ENCODE measurements around the gene ELSPBP1.

ELSPBP1 gene

DNA sequence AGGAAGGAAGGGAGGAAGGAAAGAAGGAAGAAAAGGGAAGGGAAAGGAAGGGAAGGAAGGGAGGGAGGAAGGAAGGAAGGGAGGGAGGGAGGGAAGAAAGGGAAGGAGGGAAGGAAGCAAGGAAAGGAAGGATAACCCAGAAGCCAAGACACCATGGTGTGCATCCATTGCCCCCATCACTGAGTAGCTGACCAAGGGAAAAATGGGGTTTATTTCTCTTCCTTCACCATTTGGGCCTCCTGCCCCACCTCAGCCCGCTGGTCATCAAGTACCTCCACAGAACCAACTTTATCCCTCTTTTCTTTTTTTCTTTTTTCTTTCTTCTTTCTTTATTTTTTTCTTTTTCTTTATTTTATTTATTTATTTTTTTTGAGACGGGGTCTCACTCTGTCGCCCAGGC lies 29.1 kb downstream of the ELSPBP1 start:
- H3K4me1 ChIP-seq (ENCODE audit: insufficient read depth, poor library complexity, severe bottlenecking) = no peaks in the 10 kb centered on the region
- TF ChIP-seq, protein P1, sequence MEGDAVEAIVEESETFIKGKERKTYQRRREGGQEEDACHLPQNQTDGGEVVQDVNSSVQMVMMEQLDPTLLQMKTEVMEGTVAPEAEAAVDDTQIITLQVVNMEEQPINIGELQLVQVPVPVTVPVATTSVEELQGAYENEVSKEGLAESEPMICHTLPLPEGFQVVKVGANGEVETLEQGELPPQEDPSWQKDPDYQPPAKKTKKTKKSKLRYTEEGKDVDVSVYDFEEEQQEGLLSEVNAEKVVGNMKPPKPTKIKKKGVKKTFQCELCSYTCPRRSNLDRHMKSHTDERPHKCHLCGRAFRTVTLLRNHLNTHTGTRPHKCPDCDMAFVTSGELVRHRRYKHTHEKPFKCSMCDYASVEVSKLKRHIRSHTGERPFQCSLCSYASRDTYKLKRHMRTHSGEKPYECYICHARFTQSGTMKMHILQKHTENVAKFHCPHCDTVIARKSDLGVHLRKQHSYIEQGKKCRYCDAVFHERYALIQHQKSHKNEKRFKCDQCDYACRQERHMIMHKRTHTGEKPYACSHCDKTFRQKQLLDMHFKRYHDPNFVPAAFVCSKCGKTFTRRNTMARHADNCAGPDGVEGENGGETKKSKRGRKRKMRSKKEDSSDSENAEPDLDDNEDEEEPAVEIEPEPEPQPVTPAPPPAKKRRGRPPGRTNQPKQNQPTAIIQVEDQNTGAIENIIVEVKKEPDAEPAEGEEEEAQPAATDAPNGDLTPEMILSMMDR (IDR thresholded peaks at IDR 0.05; ENCODE audit: poor library complexity, severe bottlenecking) = no peak
- ATAC-seq (ENCODE audit: low read depth) = no peak
- H3K36me3 ChIP-seq (ENCODE audit: low read depth) = no peaks in the 10 kb centered on the region
- no peak overlapping the region for H3K27ac ChIP-seq (ENCODE audit: poor library complexity, severe bottlenecking)
- H3K27me3 ChIP-seq (ENCODE audit: insufficient read depth, poor library complexity, severe bottlenecking) = peaks cover 4% of the 10 kb centered on the region
- no peaks in the 10 kb centered on the region for H3K9me3 ChIP-seq (ENCODE audit: severe bottlenecking)
- no peak overlapping the region for H3K4me3 ChIP-seq (ENCODE audit: severe bottlenecking)
- no peak for DNase-seq (ENCODE audit: low spot score)

DNA sequence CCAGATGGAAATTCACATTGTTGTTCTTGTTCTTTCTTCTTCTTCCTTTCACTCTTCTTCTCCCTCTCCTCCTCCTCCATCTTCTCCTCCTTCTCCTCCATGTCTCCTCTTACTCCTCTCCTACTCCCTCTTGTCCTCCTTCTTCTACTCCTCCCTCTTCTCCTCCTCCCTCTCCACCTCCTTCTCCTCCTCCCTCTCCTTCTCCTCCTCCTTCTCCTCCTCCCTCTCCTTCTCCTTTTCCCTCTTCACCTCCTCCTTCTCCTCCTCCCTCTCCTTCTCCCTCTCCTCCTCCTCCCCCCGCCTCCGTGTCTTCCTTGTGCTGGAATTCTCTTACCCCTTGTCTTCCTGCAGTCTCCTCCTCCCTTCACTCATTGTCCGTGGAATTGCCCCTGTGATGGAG lies 31.0 kb downstream of the ELSPBP1 start:
- Histone ChIP-seq H3K4me1 (ENCODE audit: insufficient read depth, poor library complexity, severe bottlenecking) (no peaks in the 10 kb centered on the region), H3K27me3 (ENCODE audit: insufficient read depth, poor library complexity, severe bottlenecking) (peaks cover 4% of the 10 kb centered on the region), H3K27ac (ENCODE audit: poor library complexity, severe bottlenecking) (no peak overlapping the region), H3K4me3 (ENCODE audit: severe bottlenecking) (no peak overlapping the region), H3K9me3 (ENCODE audit: severe bottlenecking) (no peaks in the 10 kb centered on the region), H3K36me3 (ENCODE audit: low read depth) (no peaks in the 10 kb centered on the region)
- TF ChIP-seq, protein P1 (IDR thresholded peaks at IDR 0.05; ENCODE audit: poor library complexity, severe bottlenecking) = no peak
- DNase-seq (ENCODE audit: low spot score) (no peak), ATAC-seq (ENCODE audit: low read depth) (no peak)

DNA sequence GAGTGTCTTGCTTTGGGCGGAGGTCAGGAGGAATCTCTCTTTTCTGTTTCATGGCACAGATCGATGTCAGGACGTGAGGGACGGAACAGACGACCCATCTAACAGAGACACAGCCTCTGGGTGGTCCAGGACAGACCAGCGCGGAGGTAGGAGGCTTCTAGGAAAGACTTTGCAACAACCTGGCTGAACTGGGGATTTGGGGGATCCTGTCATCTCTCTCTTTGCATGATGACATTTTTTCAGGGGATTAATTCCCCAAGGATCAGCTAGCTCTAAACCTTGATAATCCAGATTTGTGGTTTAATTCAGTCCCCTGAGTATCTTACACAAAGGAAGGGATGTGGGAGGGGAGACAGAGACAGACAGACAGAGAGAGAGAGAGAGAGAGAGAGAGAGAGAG lies 35.0 kb downstream of the ELSPBP1 start:
- Histone ChIP-seq H3K27me3 (ENCODE audit: insufficient read depth, poor library complexity, severe bottlenecking) (no peaks in the 10 kb centered on the region), H3K4me3 (ENCODE audit: severe bottlenecking) (no peak overlapping the region), H3K9me3 (ENCODE audit: severe bottlenecking) (no peaks in the 10 kb centered on the region), H3K36me3 (ENCODE audit: low read depth) (no peaks in the 10 kb centered on the region), H3K4me1 (ENCODE audit: insufficient read depth, poor library complexity, severe bottlenecking) (no peaks in the 10 kb centered on the region), H3K27ac (ENCODE audit: poor library complexity, severe bottlenecking) (no peak overlapping the region)
- no peak for ATAC-seq (ENCODE audit: low read depth)
- no peak for DNase-seq (ENCODE audit: low spot score)
- TF ChIP-seq, protein P1 (IDR thresholded peaks at IDR 0.05; ENCODE audit: poor library complexity, severe bottlenecking) = no peak

DNA sequence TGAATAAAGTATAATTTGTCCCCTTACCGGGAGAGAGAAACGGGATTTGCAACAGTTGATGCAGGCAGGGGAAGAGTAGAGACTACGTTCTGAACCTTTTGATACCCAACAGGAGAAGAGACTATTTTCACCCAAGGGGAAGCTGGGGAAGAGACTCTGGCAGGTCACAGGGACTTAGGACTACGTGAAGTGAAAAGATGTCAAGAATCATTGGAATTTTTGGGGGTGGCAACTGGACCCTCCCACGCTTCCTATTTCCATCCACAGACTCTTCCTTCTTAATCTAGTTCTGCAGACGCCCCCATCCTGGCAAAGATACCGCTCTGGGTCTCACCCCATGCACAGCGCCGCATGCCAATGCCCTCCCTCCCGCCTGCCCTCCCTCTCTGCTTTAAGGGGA lies 35.6 kb downstream of the ELSPBP1 start:
- DNase-seq (ENCODE audit: low spot score) = no peak
- Histone ChIP-seq H3K9me3 (ENCODE audit: severe bottlenecking) (no peaks in the 10 kb centered on the region), H3K4me3 (ENCODE audit: severe bottlenecking) (no peak overlapping the region)

DNA sequence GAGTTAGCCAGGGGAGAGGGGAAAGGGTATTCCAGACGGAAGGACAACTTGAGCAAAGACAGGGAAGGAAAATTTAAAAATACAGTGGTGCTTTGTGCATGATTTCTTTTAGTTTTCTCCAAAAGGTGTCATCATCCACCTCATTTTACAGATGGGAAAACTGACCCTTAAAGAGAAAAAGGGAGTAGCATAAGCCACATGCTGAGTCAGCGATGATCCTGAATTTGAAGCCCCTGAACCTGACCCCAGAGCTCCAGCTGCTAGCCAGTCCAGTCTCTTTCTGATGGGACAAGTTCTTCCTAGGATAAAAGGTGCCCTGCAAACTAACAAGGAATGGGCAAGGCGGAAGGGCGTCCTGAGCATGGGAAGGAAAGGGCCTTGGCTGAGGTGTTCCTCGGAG lies 39.2 kb downstream of the ELSPBP1 start:
- TF ChIP-seq, protein P1 (IDR thresholded peaks at IDR 0.05; ENCODE audit: poor library complexity, severe bottlenecking) = no peak
- ATAC-seq (ENCODE audit: low read depth) = no peak
- H3K27ac ChIP-seq (ENCODE audit: poor library complexity, severe bottlenecking) = no peak overlapping the region
- no peaks in the 10 kb centered on the region for H3K4me1 ChIP-seq (ENCODE audit: insufficient read depth, poor library complexity, severe bottlenecking)
- no peak overlapping the region for H3K4me3 ChIP-seq (ENCODE audit: severe bottlenecking)
- H3K27me3 ChIP-seq (ENCODE audit: insufficient read depth, poor library complexity, severe bottlenecking) = no peaks in the 10 kb centered on the region
- H3K36me3 ChIP-seq (ENCODE audit: low read depth) = no peaks in the 10 kb centered on the region
- DNase-seq (ENCODE audit: low spot score) = no peak
- no peaks in the 10 kb centered on the region for H3K9me3 ChIP-seq (ENCODE audit: severe bottlenecking)

More for the DNA sequence above, 35.6 kb downstream of the ELSPBP1 start:
- TF ChIP-seq, protein P1 (IDR thresholded peaks at IDR 0.05; ENCODE audit: poor library complexity, severe bottlenecking) = no peak
- Histone ChIP-seq H3K27me3 (ENCODE audit: insufficient read depth, poor library complexity, severe bottlenecking) (no peaks in the 10 kb centered on the region), H3K4me1 (ENCODE audit: insufficient read depth, poor library complexity, severe bottlenecking) (no peaks in the 10 kb centered on the region), H3K27ac (ENCODE audit: poor library complexity, severe bottlenecking) (no peak overlapping the region), H3K36me3 (ENCODE audit: low read depth) (no peaks in the 10 kb centered on the region)
- no peak for ATAC-seq (ENCODE audit: low read depth)
